Measurements from ENCODE around the gene UBR1. TPM values are rescaled to one million over a fixed set of nuclear protein-coding genes. Genes with fewer than 3 reads are reported as not detected.
A peak's percentile ranks its signal among the peaks of the same experiment; 100 is the strongest.

UBR1 gene
- total RNA-seq, 1 experiment from 2014 or later = 18.9 TPM

- ATAC-seq (no peak), DNase-seq (ENCODE audit: low spot score) (no peak)
- H3K9me3 Mint-ChIP-seq = no peaks in the 10 kb centered on the region
- no peaks in the 10 kb centered on the region for H3K4me1 Mint-ChIP-seq
- POLR2A ChIA-PET = no interaction called here
- TF ChIP-seq JAZF1 (CRISPR knock-in tag; IDR thresholded peaks at IDR 0.05) = no peak
- TF ChIP-seq ZNF121 (CRISPR knock-in tag; IDR thresholded peaks at IDR 0.05) = peak; percentile 56; the same call in 1 of the 2 replicates
- H3K27me3 Mint-ChIP-seq (ENCODE audit: low read depth) = no peaks in the 10 kb centered on the region
- CTCF ChIA-PET = interaction anchor here (1.2 to 1.4 kb wide), 2 partner anchors 15 to 110 kb away, joined by 3 to 4 read pairs; no protein-coding TSS in a partner anchor
- H3K27ac Mint-ChIP-seq = peak overlapping the region; percentile 96
- H3K36me3 Mint-ChIP-seq = no peaks in the 10 kb centered on the region
- no peak overlapping the region for H3K4me3 Mint-ChIP-seq
These were observed 194.7 kb downstream of the UBR1 start for GRCh38 chr15:42911058-42911592.

- Mint-ChIP-seq H3K4me3 (no peak overlapping the region), H3K9me3 (no peaks in the 10 kb centered on the region), H3K27me3 (ENCODE audit: low read depth) (no peaks in the 10 kb centered on the region), H3K36me3 (no peaks in the 10 kb centered on the region), H3K27ac (no peak overlapping the region), H3K4me1 (peaks cover 5% of the 10 kb centered on the region)
- ATAC-seq (no peak), DNase-seq (ENCODE audit: low spot score) (no peak)
- no peak for TF ChIP-seq ELF4 (CRISPR knock-in tag; IDR thresholded peaks at IDR 0.05; ENCODE audit: low read depth)
- TF ChIP-seq CDX4 (CRISPR knock-in tag; IDR thresholded peaks at IDR 0.05; ENCODE audit: borderline replicate concordance) = no peak
- no peak for TF ChIP-seq FOXK1 (CRISPR knock-in tag; IDR thresholded peaks at IDR 0.05)
- TF ChIP-seq JAZF1 (CRISPR knock-in tag; IDR thresholded peaks at IDR 0.05) = no peak
- TF ChIP-seq AR (CRISPR knock-in tag; IDR thresholded peaks at IDR 0.05) = no peak
- no peak for TF ChIP-seq SP1 (CRISPR knock-in tag; conservative IDR thresholded peaks at IDR 0.05)
- TF ChIP-seq SMAD4 (CRISPR knock-in tag; IDR thresholded peaks at IDR 0.05) = no peak
- no peak for TF ChIP-seq MAX (CRISPR knock-in tag; IDR thresholded peaks at IDR 0.05)
- no peak for TF ChIP-seq NR2C2 (CRISPR knock-in tag; IDR thresholded peaks at IDR 0.05)
- TF ChIP-seq AFF4 (CRISPR knock-in tag; IDR thresholded peaks at IDR 0.05; ENCODE audit: borderline replicate concordance) = no peak
- TF ChIP-seq OVOL2 (CRISPR knock-in tag; IDR thresholded peaks at IDR 0.05; ENCODE audit: borderline replicate concordance) = no peak
- no peak for TF ChIP-seq ERG (CRISPR knock-in tag; IDR thresholded peaks at IDR 0.05)
- no peak for TF ChIP-seq EMX1 (CRISPR knock-in tag; IDR thresholded peaks at IDR 0.05)
- no peak for TF ChIP-seq ZSCAN18 (CRISPR knock-in tag; IDR thresholded peaks at IDR 0.05)
- ChIA-PET CTCF (interaction anchor here (1.1 to 2.1 kb wide), 4 partner anchors 18 to 186 kb away, joined by 3 to 6 read pairs (median 4); no protein-coding TSS in a partner anchor), POLR2A (no interaction called here)
These were observed 197.3 kb downstream of the UBR1 start for GRCh38 chr15:42908538-42908937.
